Esophagus squamous epithelium (tissue), 4 donors: Measurements from ENCODE around the gene PLEKHG4.

ENCODE experiments used
- POLR2A ChIP-seq, 4 donors: fragments of 450-650 bp; IDR thresholded peaks; one replicate each; pipeline ENCODE4 v1.6.1; 2017; ENCODE audit warnings: antibody characterized with exemption in 4 of 4, mild to moderate bottlenecking in 4 of 4, moderate library complexity in 3 of 4
- TF ChIP-seq, protein P1 (sequence below), 6 experiments: fragments of 450-650 bp in 4 of 6; fragments of 200-600 bp in 2 of 6; sonication (generic) in 2 of 6; IDR thresholded peaks; one replicate each; pipeline ENCODE4 v1.5.1; 2016 to 2019; ENCODE audit warnings: antibody characterized with exemption in 6 of 6, mild to moderate bottlenecking in 4 of 6, moderate library complexity in 4 of 6

DNA sequence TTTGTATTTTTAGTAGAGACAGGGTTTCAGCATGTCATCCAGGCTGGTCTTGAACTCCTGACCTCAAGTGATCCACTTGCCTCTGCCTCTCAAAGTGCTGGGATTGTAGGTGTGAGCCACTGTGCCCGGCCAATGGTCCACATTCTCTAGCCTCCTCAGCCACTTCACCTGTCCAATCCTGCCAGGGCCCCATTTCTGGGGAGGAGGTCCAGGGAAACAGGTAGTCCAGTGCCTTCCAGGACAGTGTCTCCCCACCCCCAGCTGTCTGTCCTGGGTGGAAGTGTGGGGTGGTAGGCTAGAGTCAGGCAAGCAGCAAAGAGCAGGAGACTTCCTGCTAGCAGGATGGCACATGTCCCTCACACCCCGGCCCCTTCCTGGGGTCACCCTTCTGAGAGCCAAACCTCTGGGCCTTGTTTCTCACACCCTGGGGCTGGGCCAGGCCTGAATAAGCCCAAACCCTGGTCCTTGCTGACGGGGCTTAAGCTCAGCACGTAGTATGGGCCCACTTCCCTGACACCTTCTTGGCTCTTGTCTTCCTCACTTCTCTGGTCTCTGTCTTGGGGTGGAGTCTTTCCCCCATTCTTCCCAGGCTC is 37.1 kb upstream of the PLEKHG4 start:
- TF ChIP-seq, protein P1, sequence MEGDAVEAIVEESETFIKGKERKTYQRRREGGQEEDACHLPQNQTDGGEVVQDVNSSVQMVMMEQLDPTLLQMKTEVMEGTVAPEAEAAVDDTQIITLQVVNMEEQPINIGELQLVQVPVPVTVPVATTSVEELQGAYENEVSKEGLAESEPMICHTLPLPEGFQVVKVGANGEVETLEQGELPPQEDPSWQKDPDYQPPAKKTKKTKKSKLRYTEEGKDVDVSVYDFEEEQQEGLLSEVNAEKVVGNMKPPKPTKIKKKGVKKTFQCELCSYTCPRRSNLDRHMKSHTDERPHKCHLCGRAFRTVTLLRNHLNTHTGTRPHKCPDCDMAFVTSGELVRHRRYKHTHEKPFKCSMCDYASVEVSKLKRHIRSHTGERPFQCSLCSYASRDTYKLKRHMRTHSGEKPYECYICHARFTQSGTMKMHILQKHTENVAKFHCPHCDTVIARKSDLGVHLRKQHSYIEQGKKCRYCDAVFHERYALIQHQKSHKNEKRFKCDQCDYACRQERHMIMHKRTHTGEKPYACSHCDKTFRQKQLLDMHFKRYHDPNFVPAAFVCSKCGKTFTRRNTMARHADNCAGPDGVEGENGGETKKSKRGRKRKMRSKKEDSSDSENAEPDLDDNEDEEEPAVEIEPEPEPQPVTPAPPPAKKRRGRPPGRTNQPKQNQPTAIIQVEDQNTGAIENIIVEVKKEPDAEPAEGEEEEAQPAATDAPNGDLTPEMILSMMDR (IDR thresholded peaks at IDR 0.05), result no peak
- no peak for TF ChIP-seq POLR2A (IDR thresholded peaks at IDR 0.05)
